ENCODE data around the gene NACC2.

- TF ChIP-seq, protein P1, sequence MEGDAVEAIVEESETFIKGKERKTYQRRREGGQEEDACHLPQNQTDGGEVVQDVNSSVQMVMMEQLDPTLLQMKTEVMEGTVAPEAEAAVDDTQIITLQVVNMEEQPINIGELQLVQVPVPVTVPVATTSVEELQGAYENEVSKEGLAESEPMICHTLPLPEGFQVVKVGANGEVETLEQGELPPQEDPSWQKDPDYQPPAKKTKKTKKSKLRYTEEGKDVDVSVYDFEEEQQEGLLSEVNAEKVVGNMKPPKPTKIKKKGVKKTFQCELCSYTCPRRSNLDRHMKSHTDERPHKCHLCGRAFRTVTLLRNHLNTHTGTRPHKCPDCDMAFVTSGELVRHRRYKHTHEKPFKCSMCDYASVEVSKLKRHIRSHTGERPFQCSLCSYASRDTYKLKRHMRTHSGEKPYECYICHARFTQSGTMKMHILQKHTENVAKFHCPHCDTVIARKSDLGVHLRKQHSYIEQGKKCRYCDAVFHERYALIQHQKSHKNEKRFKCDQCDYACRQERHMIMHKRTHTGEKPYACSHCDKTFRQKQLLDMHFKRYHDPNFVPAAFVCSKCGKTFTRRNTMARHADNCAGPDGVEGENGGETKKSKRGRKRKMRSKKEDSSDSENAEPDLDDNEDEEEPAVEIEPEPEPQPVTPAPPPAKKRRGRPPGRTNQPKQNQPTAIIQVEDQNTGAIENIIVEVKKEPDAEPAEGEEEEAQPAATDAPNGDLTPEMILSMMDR (IDR thresholded peaks at IDR 0.05; ENCODE audit: low read depth, low read length, poor library complexity, severe bottlenecking) = no peak
- no peak for TF ChIP-seq EZH2phosphoT487 (IDR thresholded peaks at IDR 0.05; ENCODE audit: borderline replicate concordance, low read length)
These were observed 49.4 kb upstream of the NACC2 start for GRCh38 chr9:136144450-136144849.

All from DOHH2 (cell line).